Left lung (tissue), 10 donors: ENCODE data around the gene PSMD5. TPM values are rescaled to one million over a fixed set of nuclear protein-coding genes. Genes with fewer than 3 reads are reported as not detected.

Source experiments
- ATAC-seq: fragments of 200-7000 bp; cut with Tn5 transposase; one replicate; pipeline ENCODE4 v1.9.1; 2020; ENCODE audit warnings: moderate library complexity
- DNase-seq, 4 donors: peaks; one replicate each; pipeline ENCODE4 v3.0.0-alpha.2; 2013 to 2020
- H3K27ac ChIP-seq, 2 donors: fragments of 200-600 bp; sonication (generic) in 1 of 2; one replicate each; pipeline versions ENCODE4 v1.5.0 to v1.8.0; 2020 to 2021
- H3K27me3 ChIP-seq, 2 donors: fragments of 200-600 bp; sonication (generic) in 1 of 2; one replicate each; pipeline versions ENCODE4 v1.5.0 to v1.8.0; 2020 to 2021
- H3K36me3 ChIP-seq, 2 donors: fragments of 200-600 bp; sonication (generic) in 1 of 2; one replicate each; pipeline versions ENCODE4 v1.5.0 to v1.8.0; 2020 to 2021
- H3K4me1 ChIP-seq, 2 donors: fragments of 200-600 bp; one replicate each; pipeline ENCODE4 v1.8.0; 2021
- H3K4me3 ChIP-seq, 2 donors: fragments of 200-600 bp; sonication (generic) in 1 of 2; one replicate each; pipeline versions ENCODE4 v1.5.0 to v1.8.0; 2020 to 2021; ENCODE audit warnings: mild to moderate bottlenecking in 1 of 2
- H3K9me3 ChIP-seq, 2 donors: fragments of 200-600 bp; sonication (generic) in 1 of 2; one replicate each; pipeline versions ENCODE4 v1.5.0 to v1.8.0; 2020 to 2021
- CTCF ChIP-seq, 2 donors: fragments of 200-600 bp; sonication (generic) in 1 of 2; IDR thresholded peaks; one replicate each; pipeline versions ENCODE4 v1.5.0 to v1.8.0; 2021; ENCODE audit warnings: antibody characterized with exemption in 2 of 2
- intact Hi-C, 2 donors: fragments of 100-400 bp; cut with DNase I; formaldehyde crosslinking; loops; one replicate each; pipeline versions ENCODE4 v1.11.2 to v1.14.2; 2022
- polyA plus RNA-seq, 6 donors: library from polyadenylated mRNA; unstranded; fragments of 120-200 nt; gene quantifications; one replicate each; pipeline ENCODE4 v1.2.1, GENCODE V29; 2013; ENCODE audit not compliant: insufficient read length in 6 of 6
- total RNA-seq, 2 donors: library from RNA; stranded (reverse); fragmentation: NEBNext Ultra II Directional; extraction: Animal tissue kit (Norgen Biotek cat#: 25700); gene quantifications; one replicate each; pipeline ENCODE4 v1.2.1, GENCODE V29; 2021
- donor health status: DM: no; HTN: yes; CAD: no.
- donor health status: DM: no; HTN: no; CAD: no.

PSMD5 gene
- total and polyA plus RNA-seq, 8 donors, result 34.0 to 52.1 (median 43.6) TPM

DNA sequence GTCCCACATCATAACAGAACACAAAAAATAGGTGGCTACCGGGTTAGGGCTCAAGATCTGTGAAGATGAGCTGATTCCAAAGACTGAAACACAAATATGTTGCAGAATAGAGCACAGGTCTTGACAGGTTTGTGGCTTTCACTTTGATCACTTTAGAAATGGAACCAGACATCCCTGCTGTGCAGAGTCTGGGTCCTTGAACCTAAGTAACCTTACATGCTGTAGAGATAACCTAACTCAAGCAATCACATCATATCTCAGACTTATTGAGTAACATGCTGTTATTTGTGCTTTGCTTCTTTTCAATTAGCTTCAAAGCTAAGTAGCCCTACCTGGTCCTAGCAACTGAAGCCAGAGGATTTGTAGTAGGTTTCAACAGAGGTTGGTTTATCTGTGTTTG is 73.8 kb downstream of the PSMD5 start:
- Histone ChIP-seq H3K9me3 (no peaks in the 10 kb centered on the region), H3K27ac (no peak overlapping the region), H3K36me3 (peaks cover 3 to 96% of the 10 kb centered on the region in 2 donors), H3K27me3 (no peaks in the 10 kb centered on the region), H3K4me1 (peaks cover 0 to 13% of the 10 kb centered on the region in 2 donors), H3K4me3 (no peak overlapping the region)
- TF ChIP-seq CTCF (IDR thresholded peaks at IDR 0.05), result no peak
- intact Hi-C loops, result no loop called here
- ATAC-seq (peak; percentile 59), DNase-seq (no peak)

DNA sequence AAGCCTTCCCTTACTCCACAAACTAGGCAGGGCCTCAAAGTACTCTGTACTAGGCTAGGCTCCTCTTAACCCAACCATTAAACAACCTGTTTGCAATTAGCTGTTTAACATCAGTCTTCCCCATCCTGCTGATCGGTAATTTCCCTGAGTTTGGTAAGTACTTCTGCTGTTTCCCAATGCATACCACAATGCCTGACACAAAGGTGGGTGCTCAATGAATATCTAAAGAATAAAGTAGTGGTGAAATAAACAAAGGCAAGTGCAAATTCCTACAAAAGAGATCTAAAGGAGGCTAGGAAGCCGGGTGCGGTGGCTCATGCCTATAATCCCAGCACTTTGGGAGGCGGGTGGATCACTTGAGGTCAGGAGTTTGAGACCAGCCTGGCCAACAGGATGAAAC is 74.5 kb downstream of the PSMD5 start:
- no peak for TF ChIP-seq CTCF (IDR thresholded peaks at IDR 0.05)
- ATAC-seq, result peak; percentile 12
- intact Hi-C loops, result no loop called here

GRCh38 chr9:120767451-120767850 is 75.3 kb downstream of the PSMD5 start:
- intact Hi-C loops, result no loop called here
- peak overlapping the region in 1 of 2 donors; percentile 10 for H3K27ac ChIP-seq
- H3K36me3 ChIP-seq, result peaks cover 7 to 95% of the 10 kb centered on the region in 2 donors
- peaks cover 0 to 13% of the 10 kb centered on the region in 2 donors for H3K4me1 ChIP-seq
- H3K4me3 ChIP-seq, result no peak overlapping the region
- peak; percentile 52 for ATAC-seq
- DNase-seq, result peak in 2 of 4 donors; percentile 2 to 17
- no peak for TF ChIP-seq CTCF (IDR thresholded peaks at IDR 0.05)
- no peaks in the 10 kb centered on the region for H3K9me3 ChIP-seq
- H3K27me3 ChIP-seq, result no peaks in the 10 kb centered on the region

More for the DNA sequence above, 74.5 kb downstream of the PSMD5 start:
- Histone ChIP-seq H3K36me3 (peaks cover 7 to 96% of the 10 kb centered on the region in 2 donors), H3K9me3 (no peaks in the 10 kb centered on the region), H3K27me3 (no peaks in the 10 kb centered on the region), H3K4me1 (peaks cover 0 to 13% of the 10 kb centered on the region in 2 donors), H3K4me3 (no peak overlapping the region), H3K27ac (peak overlapping the region in 1 of 2 donors; percentile 10)
- no peak for DNase-seq

Other genes with a start within 250 kb of the PSMD5 start
- gene MEGF9, start 128.5 kb downstream of the PSMD5 start, total RNA-seq, result 100 to 1,000 TPM in 1 of 2 donors, 10 to 100 TPM in 1; 75.1 to 103 TPM
- 10 to 100 TPM; 13.8 to 16.8 (median 14.6) TPM for gene MEGF9, start 128.5 kb downstream of the PSMD5 start, polyA plus RNA-seq
- gene FBXW2, start 49.5 kb downstream of the PSMD5 start, total RNA-seq, result 10 to 100 TPM; 93.0 to 93.4 TPM
- 10 to 100 TPM; 47.9 to 53.1 (median 50.1) TPM for gene FBXW2, start 49.5 kb downstream of the PSMD5 start, polyA plus RNA-seq
- gene PHF19, start 34.3 kb upstream of the PSMD5 start, total RNA-seq, result 10 to 100 TPM; 37.0 to 40.2 TPM
- gene PHF19, start 34.3 kb upstream of the PSMD5 start, polyA plus RNA-seq, result 10 to 100 TPM; 43.4 to 55.0 (median 47.5) TPM
- 1 to 10 TPM; 4.4 to 6.8 TPM for gene TRAF1, start 83.9 kb upstream of the PSMD5 start, total RNA-seq
- gene TRAF1, start 83.9 kb upstream of the PSMD5 start, polyA plus RNA-seq, result 10 to 100 TPM in 2 of 6 donors, 1 to 10 TPM in 4; 7.3 to 10.8 (median 8.9) TPM
- 10 to 100 TPM; 12.3 to 32.2 TPM for gene C5, start 207.4 kb upstream of the PSMD5 start, total RNA-seq
- gene C5, start 207.4 kb upstream of the PSMD5 start, polyA plus RNA-seq, result 10 to 100 TPM; 61.5 to 91.6 (median 80.5) TPM
- 10 to 100 TPM; 13.6 to 18.5 TPM for gene CNTRL, start 232.0 kb upstream of the PSMD5 start, total RNA-seq
- gene CNTRL, start 232.0 kb upstream of the PSMD5 start, polyA plus RNA-seq, result 10 to 100 TPM; 44.5 to 67.6 (median 56.7) TPM